Mesenchymal stem cell (in vitro differentiated cells and primary cell): Measurements from ENCODE around the gene HYOU1. TPM values are rescaled to one million over a fixed set of nuclear protein-coding genes. Genes with fewer than 3 reads are reported as not detected.

Experiments
- small RNA-seq: library from polyadenylated mRNA; stranded (forward); fragments of <200 nt; extraction: miRNeasy Mini kit (QIAGEN cat#:217004); gene quantifications from one replicate; pipeline ENCODE3, GENCODE V24; 2013; ENCODE audit warnings: low read depth

The HYOU1 gene

Small RNA genes lying within 50 kb of the gene (small RNA-seq; reads per million reads assigned to genes)
- gene AP003392.2 (not detected), gene RF00017 (not detected), gene RF00019 (not detected)
